ENCODE measurements around the gene PRKN. TPM values are rescaled to one million over a fixed set of nuclear protein-coding genes. Genes with fewer than 3 reads are reported as not detected.

The PRKN gene
- total RNA-seq, 1 donor from 2014 or later, result 1.3 TPM

DNA sequence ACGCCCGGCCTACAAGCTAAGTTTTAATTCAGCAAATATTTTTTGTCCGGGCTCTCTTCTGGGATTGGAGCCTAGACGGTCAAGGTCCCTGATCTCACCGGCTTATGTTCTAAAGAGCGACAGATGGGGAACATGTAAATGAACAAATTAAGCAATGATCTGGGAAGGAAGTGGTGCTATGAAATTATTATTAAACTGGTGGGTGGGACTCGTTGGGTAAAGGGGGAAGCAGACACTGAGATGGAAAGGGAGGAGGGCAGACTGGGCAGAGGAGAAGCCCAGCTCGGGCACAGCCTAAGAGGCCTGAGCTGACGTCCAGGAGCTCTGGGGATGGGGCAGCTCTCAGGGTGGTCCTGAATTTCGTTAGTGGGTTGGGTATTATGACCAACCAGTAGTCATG is 1371.9 kb downstream of the PRKN start:
- H3K4me2 ChIP-seq (ENCODE audit: low read length), result no peak overlapping the region
- FAIRE-seq (no peak), DNase-seq (ENCODE audit: low read depth) (no peak)
- no peak overlapping the region for H3K27ac Mint-ChIP-seq (ENCODE audit: unreplicated experiment)
- H3K9ac ChIP-seq (ENCODE audit: low read length), result no peak overlapping the region
- no peak overlapping the region for H3K4me3 Mint-ChIP-seq (ENCODE audit: unreplicated experiment)
- H3K9me3 Mint-ChIP-seq (ENCODE audit: unreplicated experiment), result peaks cover 4% of the 10 kb centered on the region
- H3K9me3 ChIP-seq (ENCODE audit: insufficient read depth, low read depth, low read length), result no peaks in the 10 kb centered on the region
- no peak overlapping the region for H3K27ac ChIP-seq (ENCODE audit: low read depth, low read length)
- TF ChIP-seq EZH2 (IDR thresholded peaks at IDR 0.05; ENCODE audit: insufficient read depth, low read length) (no peak), CTCF (IDR thresholded peaks at IDR 0.05; ENCODE audit: insufficient read depth, low read depth, low read length) (no peak)
- H4K20me1 ChIP-seq (ENCODE audit: insufficient read depth, low read length), result no peaks in the 10 kb centered on the region
- H3K4me3 ChIP-seq (ENCODE audit: insufficient read depth, low read depth, low read length), result no peak overlapping the region
- no peaks in the 10 kb centered on the region for H3K79me2 ChIP-seq (ENCODE audit: insufficient read depth, low read length)
- H3K27me3 Mint-ChIP-seq (ENCODE audit: low read depth, unreplicated experiment), result no peaks in the 10 kb centered on the region
- peaks cover 8% of the 10 kb centered on the region for H3K4me1 Mint-ChIP-seq (ENCODE audit: low read depth, unreplicated experiment)
- H3K36me3 ChIP-seq (ENCODE audit: insufficient read depth, low read length), result no peaks in the 10 kb centered on the region
- H3K4me1 ChIP-seq (ENCODE audit: insufficient read depth, low read length), result peaks cover 10% of the 10 kb centered on the region
- no peak overlapping the region for H2AFZ ChIP-seq (ENCODE audit: low read depth, low read length)
- no peaks in the 10 kb centered on the region for H3K27me3 ChIP-seq (ENCODE audit: insufficient read depth, low read length)
- no peaks in the 10 kb centered on the region for H3K36me3 Mint-ChIP-seq (ENCODE audit: low read depth, unreplicated experiment)

DNA sequence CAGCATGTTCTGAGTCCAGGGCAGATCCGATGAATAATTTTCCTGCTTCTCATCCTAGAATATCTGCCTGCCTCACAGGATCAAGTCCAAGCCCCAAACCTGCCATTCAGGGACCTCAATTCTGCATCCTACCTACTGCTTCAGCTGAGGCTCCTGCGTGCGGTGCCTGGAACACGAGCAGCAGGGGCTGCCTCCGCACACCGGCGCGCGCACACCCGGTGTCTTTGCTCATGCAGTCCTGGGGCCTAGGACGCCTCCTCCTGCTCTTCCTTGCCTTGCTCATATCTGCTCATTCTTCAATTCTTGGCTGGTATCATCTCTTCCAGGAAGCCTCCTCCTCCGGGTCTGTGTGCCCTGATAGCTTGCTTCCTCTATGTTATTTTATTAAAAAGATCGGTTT is 1372.6 kb downstream of the PRKN start:
- H3K4me2 ChIP-seq (ENCODE audit: low read length), result no peak overlapping the region
- H4K20me1 ChIP-seq (ENCODE audit: insufficient read depth, low read length), result no peaks in the 10 kb centered on the region
- H3K27me3 Mint-ChIP-seq (ENCODE audit: low read depth, unreplicated experiment), result no peaks in the 10 kb centered on the region
- H3K9ac ChIP-seq (ENCODE audit: low read length), result no peak overlapping the region
- H3K27me3 ChIP-seq (ENCODE audit: insufficient read depth, low read length), result no peaks in the 10 kb centered on the region
- H3K4me1 Mint-ChIP-seq (ENCODE audit: low read depth, unreplicated experiment), result peaks cover 7% of the 10 kb centered on the region
- H3K9me3 Mint-ChIP-seq (ENCODE audit: unreplicated experiment), result peaks cover 3% of the 10 kb centered on the region
- no peak overlapping the region for H2AFZ ChIP-seq (ENCODE audit: low read depth, low read length)
- H3K9me3 ChIP-seq (ENCODE audit: insufficient read depth, low read depth, low read length), result no peaks in the 10 kb centered on the region
- no peak overlapping the region for H3K4me3 ChIP-seq (ENCODE audit: insufficient read depth, low read depth, low read length)
- no peak overlapping the region for H3K4me3 Mint-ChIP-seq (ENCODE audit: unreplicated experiment)
- H3K36me3 ChIP-seq (ENCODE audit: insufficient read depth, low read length), result no peaks in the 10 kb centered on the region
- peaks cover 10% of the 10 kb centered on the region for H3K4me1 ChIP-seq (ENCODE audit: insufficient read depth, low read length)
- DNase-seq (ENCODE audit: low read depth) (no peak), FAIRE-seq (no peak)
- H3K79me2 ChIP-seq (ENCODE audit: insufficient read depth, low read length), result no peaks in the 10 kb centered on the region
- H3K27ac Mint-ChIP-seq (ENCODE audit: unreplicated experiment), result no peak overlapping the region
- H3K27ac ChIP-seq (ENCODE audit: low read depth, low read length), result no peak overlapping the region
- TF ChIP-seq EZH2 (IDR thresholded peaks at IDR 0.05; ENCODE audit: insufficient read depth, low read length), result no peak
- no peak for TF ChIP-seq CTCF (IDR thresholded peaks at IDR 0.05; ENCODE audit: insufficient read depth, low read depth, low read length)
- H3K36me3 Mint-ChIP-seq (ENCODE audit: low read depth, unreplicated experiment), result no peaks in the 10 kb centered on the region

DNA sequence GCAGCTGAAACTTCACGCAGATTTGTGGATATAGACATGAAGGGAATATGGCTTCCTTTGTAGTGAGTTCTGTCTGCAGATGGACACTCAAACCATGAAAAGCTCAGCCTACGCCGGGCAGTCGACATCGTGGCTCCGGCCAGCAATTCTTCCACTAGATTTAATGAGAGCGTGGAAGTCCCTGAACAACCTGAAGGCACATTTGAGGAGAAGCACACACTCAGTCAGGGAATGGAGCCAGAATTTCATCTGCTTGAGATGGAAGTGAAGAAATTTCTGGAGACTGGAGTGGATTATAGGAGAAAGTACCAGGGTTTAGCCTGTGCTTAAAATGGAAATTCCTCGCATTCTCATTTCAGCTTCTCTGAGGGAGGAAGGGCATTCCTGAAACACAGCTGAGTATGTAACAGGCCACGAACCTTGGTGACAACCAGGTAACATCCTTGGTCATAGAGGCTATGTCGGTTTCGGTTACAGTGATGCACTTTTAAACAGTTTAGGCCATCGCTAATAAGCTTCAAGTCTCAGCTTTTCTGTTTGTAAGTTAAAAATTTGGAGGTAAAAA is 1373.2 kb downstream of the PRKN start:
- Histone ChIP-seq H3K4me1 (ENCODE audit: insufficient read depth, low read length) (peaks cover 4% of the 10 kb centered on the region), H3K27ac (ENCODE audit: low read depth, low read length) (no peak overlapping the region), H3K4me3 (ENCODE audit: insufficient read depth, low read depth, low read length) (no peak overlapping the region), H4K20me1 (ENCODE audit: insufficient read depth, low read length) (no peaks in the 10 kb centered on the region), H3K4me2 (ENCODE audit: low read length) (no peak overlapping the region), H3K36me3 (ENCODE audit: insufficient read depth, low read length) (no peaks in the 10 kb centered on the region), H2AFZ (ENCODE audit: low read depth, low read length) (no peak overlapping the region), H3K79me2 (ENCODE audit: insufficient read depth, low read length) (no peaks in the 10 kb centered on the region), H3K9ac (ENCODE audit: low read length) (no peak overlapping the region), H3K27me3 (ENCODE audit: insufficient read depth, low read length) (no peaks in the 10 kb centered on the region), H3K9me3 (ENCODE audit: insufficient read depth, low read depth, low read length) (no peaks in the 10 kb centered on the region)
- DNase-seq (ENCODE audit: low read depth), result no peak
- Mint-ChIP-seq H3K4me3 (ENCODE audit: unreplicated experiment) (no peak overlapping the region), H3K27me3 (ENCODE audit: low read depth, unreplicated experiment) (no peaks in the 10 kb centered on the region), H3K36me3 (ENCODE audit: low read depth, unreplicated experiment) (no peaks in the 10 kb centered on the region), H3K9me3 (ENCODE audit: unreplicated experiment) (peaks cover 2% of the 10 kb centered on the region), H3K27ac (ENCODE audit: unreplicated experiment) (no peak overlapping the region), H3K4me1 (ENCODE audit: low read depth, unreplicated experiment) (peaks cover 1% of the 10 kb centered on the region)
- TF ChIP-seq EZH2 (IDR thresholded peaks at IDR 0.05; ENCODE audit: insufficient read depth, low read length), result no peak
- no peak for TF ChIP-seq CTCF (IDR thresholded peaks at IDR 0.05; ENCODE audit: insufficient read depth, low read depth, low read length)
- no peak for FAIRE-seq
